Embryonic facial prominence (tissue), 1 donor: ENCODE data around the gene KIF3B.
"Not testable (repeated sequence)": the region's sequence is repeated elsewhere in the genome, so short reads cannot be mapped to it uniquely, and the experiment has no call there.

ENCODE experiments used
- DNase-seq: peaks from one replicate; pipeline ENCODE4 v3.0.0-alpha.2; 2016; ENCODE audit errors: extremely low spot score

KIF3B gene

DNA sequence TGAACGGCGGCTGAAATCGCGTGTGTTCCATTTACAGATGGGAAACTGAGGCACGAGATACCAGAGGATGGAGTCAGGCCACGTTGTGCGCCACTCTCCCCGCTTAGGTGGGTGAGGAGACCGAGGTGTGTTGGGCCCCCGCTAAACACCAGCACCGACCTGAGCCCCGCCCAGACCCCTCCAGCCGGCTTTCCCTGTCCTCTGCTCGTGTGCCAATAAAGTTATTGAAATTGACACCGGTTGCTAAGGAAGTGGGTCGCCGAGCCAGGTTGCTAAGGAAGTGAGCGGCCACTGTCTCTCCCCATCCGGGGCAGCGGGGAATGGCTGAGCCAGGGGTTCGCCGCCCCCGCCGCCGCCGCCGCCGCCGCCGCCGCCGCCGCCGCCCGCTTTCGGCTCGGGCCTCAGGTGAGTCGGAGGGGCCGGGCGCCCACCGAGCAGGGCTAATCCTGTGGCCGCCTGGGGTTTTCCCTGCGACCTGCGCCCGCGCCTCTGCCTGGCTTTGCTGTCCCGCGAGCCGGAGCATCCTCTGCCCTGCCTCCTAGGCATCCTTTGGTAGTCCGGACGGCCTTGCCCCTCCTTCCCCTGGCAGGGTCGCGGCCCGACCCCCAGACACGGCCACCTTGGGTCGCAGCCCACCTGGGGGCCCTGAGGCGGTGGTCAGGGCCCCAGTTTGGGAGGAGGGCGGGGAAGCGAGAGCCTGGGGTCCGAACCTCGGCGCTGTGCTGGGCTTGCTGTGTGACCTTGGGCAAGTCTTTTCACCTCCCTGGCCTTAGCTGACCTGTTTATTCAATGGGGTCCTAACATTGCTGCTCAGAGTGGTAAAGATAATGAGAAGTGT lies at the start of gene KIF3B:
KIF3B (plus strand) TSS at position 291 of the 838 bp plus-strand sequence. CDS start 32,127 bp downstream, outside the sequence.
- DNase-seq, result peak; percentile 84

GRCh38 chr20:32227744-32228688 lies 49.4 kb upstream of the KIF3B start:
- no peak for DNase-seq

DNA sequence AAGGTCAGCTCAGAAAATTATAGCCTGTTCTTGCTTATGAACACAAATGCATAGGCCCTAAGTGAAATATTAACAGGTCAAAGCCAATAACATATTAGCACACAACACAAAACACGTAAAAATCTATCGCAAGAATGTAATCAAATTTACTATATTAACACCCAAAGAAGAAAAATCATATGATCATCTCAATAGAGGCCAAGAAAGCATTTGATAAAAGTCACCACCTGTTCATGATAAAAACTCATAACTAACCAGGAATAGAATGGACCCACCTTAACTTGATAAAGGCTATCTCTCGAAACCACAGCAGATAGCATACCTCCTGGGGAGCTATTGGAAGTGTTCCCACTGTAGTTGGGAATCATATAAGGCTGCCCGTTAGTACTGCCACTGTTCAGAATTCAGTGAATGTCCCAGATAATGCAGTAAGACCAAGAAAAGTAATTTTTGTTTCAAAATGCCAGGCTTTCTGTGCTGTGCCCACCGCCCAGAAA lies 48.2 kb upstream of the KIF3B start:
- DNase-seq, result no peak

- DNase-seq, result no peak
These were observed 46.7 kb upstream of the KIF3B start for GRCh38 chr20:32230707-32231106.

- DNase-seq, result no peak
These were observed 46.2 kb upstream of the KIF3B start for GRCh38 chr20:32231245-32231644.

- no peak for DNase-seq
These were observed 45.6 kb upstream of the KIF3B start for GRCh38 chr20:32231847-32232246.

DNA sequence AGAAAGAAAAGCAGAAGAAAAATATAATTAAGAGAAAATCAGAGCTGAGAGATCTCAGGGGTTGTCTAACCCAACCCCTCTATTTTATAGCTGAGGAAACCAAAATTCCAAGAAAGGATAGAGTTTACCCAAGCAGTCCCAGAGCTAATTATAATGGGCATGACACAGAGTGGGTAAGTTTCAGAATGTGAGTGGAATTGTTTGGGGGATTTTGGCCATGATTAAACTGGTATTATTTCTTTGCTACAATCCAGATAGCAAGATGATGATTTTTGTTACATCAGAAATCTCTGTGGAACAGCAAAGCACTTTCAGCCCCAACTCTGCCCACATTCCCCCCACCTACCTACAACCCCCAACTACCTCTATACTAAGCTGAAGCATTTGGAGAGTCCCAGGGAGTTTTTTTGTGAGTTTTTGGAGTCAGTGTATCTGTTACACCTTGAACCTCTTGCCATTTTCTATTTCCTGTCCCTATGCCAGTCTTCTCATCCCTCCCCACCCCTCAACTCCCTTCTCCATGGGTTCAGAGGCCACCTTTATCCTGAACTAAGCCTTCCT lies 45.0 kb upstream of the KIF3B start:
- no peak for DNase-seq

GRCh38 chr20:32233286-32233685 lies 44.2 kb upstream of the KIF3B start:
- DNase-seq, result no peak

DNA sequence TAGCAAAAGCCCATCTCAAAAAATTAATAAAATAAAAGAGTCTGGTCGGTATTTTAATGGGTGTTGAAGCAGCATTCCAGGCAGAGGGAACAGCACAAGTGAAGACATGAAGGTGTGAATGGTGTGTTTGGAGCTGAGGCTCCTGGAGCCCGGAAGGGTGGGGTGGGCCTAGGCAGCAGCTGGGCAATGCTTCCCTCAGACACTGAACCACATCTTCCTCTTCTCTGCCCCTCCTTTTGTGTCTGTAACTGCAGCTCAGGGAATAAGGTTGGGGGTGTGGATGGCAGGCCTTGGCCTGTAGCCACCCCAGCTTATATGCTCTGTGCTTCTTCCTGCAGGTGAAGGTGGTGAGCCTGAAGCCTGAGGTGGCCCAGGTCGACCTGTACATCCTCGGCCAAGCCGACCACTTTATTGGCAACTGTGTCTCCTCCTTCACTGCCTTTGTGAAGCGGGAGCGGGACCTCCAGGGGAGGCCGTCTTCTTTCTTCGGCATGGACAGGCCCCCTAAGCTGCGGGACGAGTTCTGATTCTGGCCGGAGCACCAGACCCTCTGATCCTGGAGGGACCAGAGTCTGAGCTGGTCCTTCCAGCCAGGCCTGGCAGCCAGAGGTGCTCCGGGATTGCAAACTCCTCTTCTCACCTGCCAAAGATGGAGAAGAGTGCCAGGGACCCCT lies 43.2 kb upstream of the KIF3B start:
- DNase-seq, result no peak

GRCh38 chr20:32235331-32236047 lies 42.0 kb upstream of the KIF3B start:
- no peak for DNase-seq

- DNase-seq, result no peak
These were observed 41.4 kb upstream of the KIF3B start for GRCh38 chr20:32236048-32236533.

- no peak for DNase-seq
These were observed 40.6 kb upstream of the KIF3B start for GRCh38 chr20:32236819-32237218.

DNA sequence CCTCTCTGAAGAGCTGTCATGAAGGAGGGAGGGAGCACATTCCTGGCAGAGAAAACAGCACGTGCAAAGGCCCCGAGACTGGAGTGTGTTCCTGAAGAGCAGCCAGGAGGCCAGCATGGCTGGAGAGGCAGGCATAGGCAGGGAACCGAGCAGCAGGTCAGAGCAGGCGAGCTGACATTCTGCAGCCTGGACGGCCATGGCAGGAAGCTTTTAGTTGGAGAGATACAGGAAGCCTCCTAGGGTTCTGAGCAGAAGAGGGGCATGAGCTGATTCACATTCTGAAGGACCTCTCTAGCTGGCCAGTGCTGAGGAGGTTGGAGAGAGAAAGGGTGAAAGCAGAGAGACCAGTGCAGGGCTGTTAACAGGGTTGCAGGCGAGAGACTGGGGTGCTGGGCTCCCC lies 40.0 kb upstream of the KIF3B start:
- no peak for DNase-seq

DNA sequence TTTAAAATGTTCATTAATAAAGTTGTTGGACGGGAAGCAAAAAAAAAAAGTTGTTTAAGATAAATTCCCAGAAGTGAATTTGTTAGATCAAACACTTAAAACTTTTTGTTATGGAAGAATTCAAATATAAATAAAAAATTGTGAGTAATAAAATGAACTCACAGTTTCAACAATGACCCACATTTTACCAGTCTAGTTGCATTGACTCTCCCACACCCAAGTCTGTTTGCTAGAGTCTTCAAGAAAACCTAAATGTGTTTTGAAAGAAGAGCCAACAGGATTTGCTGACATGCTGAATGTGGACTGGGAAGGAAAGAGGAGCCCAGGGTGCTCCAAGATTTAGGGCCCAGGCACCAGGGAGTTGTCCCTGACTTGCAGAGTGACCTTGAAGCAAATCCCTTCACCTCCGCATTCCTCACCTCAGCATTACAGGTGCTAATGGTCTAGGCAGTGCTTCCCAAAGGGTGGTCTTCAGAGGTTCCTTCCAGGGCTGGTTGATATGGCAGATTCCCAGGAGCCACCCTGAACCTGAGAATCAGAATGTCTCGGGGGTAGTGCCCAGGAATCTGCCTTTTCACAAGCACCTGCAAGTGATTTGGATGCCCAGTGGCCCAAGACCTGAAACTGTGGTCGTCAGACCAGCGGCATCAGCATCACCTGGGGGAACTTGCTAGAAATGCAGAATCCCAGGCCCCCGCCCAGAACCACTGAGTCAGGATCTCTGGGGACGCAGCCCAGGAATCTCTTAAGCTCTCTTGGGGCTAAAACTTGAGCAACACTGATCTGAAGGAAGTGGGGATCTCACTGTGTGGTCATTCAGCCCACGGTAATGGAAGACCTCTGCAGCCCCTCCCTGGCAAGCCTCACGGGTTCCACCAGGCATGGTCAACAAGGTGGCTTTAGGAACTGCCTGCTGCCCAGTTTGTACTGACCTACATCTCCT lies 38.7 kb upstream of the KIF3B start:
- no peak for DNase-seq

GRCh38 chr20:32240205-32240604 lies 37.2 kb upstream of the KIF3B start:
- no peak for DNase-seq

DNA sequence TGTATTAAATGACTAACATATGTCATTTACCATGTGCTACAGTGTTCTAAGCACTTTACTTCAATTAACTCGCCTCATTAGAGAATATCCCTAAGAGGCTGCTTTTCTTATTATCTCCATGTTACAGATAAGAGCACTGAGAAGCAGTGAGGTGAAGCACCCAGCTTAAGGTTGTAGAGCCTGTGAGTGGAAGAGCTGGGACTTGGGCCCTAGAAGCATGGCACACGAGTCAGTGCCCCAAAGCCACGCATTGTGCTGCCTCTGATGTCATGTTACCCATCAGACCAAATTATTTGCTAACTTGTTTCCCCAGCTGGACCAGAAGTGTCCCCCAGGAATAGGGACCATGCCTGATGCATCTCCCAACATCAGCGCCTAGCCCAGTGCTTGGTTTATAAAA lies 35.6 kb upstream of the KIF3B start:
- DNase-seq, result no peak

DNA sequence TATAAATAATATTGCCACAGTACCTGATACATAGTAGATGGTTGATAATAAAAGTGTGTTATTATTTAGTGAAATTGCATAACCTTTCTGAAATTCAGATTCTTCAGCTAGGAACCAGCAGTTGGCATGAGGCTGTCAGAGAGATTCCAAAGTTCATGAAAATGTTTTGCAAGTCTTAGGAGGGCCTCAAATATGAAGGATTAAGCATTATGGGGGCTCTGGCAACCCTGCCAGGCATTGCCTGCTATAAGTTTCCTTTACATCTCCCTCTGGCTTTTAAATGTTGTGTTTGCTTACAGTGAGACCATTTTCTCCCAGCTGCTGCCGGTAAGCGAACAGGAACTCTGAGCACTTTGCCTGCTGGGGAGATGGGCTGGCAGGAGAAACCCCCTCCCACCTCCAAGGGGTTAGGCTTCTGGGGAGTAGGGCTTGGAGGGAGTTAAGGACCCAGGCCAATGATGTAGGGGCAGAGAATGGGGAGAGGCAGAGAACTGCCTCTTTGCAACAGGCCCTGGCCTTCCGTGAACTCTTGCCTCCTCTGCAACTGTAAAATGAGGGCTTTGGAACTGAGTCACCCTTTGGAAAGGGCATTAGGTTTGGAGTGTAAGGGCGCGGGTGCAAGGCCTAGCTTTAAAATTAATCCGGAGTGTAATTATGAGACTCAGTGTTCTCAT lies 33.2 kb upstream of the KIF3B start:
- no peak for DNase-seq

DNA sequence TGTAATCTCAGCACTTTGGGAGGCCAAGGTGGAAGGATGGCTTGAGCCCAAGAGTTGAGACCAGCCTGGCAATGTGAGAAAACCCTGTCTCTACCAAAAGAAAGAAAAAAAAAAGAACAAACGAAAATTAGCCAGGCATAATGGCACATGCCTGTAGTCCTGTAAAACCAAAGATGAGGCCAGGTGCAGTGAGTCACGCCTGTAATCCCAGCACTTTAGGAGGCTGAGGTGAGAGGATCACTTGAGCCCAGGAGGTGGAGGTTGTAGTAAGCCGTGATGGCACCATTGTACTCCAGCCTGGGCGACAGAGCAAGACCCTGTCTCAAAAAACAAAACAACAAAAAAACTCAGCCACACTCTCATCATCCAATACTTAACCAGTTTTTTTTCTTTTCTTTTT lies 32.5 kb upstream of the KIF3B start:
- no peak for DNase-seq

DNA sequence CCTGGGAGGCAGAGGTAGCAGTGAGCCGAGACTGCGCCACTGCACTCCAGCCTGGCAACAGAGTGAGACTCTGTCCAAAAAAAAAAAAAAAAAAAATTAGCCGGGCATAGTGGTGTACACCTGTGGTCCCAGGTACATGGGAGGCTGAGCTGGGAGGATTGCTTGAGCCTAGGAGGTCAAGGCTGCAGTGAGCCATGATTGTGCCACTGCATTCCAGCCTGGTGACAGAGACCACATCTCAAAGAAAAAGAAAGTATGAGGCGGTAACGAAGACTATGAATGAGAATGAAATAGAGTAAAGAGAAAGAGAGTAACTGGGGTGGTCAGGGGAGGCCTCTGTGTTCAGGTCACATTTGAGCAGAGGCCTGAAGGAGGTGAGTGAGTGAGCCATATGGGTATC lies 31.2 kb upstream of the KIF3B start:
- not testable (repeated sequence) for DNase-seq
